CD4-positive, alpha-beta T cell treated with Interleukin-4 for 4 hours (primary cell): ENCODE data around the gene AVL9.
A peak's percentile ranks its signal among the peaks of the same experiment; 100 is the strongest.
"Not testable (repeated sequence)": the region's sequence is repeated elsewhere in the genome, so short reads cannot be mapped to it uniquely, and the experiment has no call there.

ENCODE experiments used
- DNase-seq: peaks from one replicate; pipeline ENCODE4 v3.0.0-alpha.2; 2020

The AVL9 gene

GRCh38 chr7:32495298-32496051 lies at the start of gene AVL9:
AVL9 (plus strand) TSS chr7:32495489; CDS start chr7:32495710, 221 bp downstream.
- peak; percentile 98 for DNase-seq

- no peak for DNase-seq
These were observed 48.1 kb upstream of the AVL9 start for GRCh38 chr7:32447218-32447617.

- no peak for DNase-seq
These were observed 41.8 kb upstream of the AVL9 start for GRCh38 chr7:32453341-32454011.

GRCh38 chr7:32458025-32458424 lies 37.3 kb upstream of the AVL9 start:
- DNase-seq: no peak

GRCh38 chr7:32459788-32460187 lies 35.5 kb upstream of the AVL9 start:
- no peak for DNase-seq

GRCh38 chr7:32461484-32461883 lies 33.8 kb upstream of the AVL9 start:
- DNase-seq: no peak

GRCh38 chr7:32462451-32462850 lies 32.8 kb upstream of the AVL9 start:
- DNase-seq: no peak

- no peak for DNase-seq
These were observed 32.3 kb upstream of the AVL9 start for GRCh38 chr7:32462977-32463376.

- DNase-seq: not testable (repeated sequence)
These were observed 30.5 kb upstream of the AVL9 start for GRCh38 chr7:32464641-32465416.

GRCh38 chr7:32470004-32470403 lies 25.3 kb upstream of the AVL9 start:
- DNase-seq: not testable (repeated sequence)

- DNase-seq: no peak
These were observed 24.4 kb upstream of the AVL9 start for GRCh38 chr7:32470871-32471270.

- DNase-seq: no peak
These were observed 23.3 kb upstream of the AVL9 start for GRCh38 chr7:32472015-32472414.

GRCh38 chr7:32474008-32474407 lies 21.3 kb upstream of the AVL9 start:
- no peak for DNase-seq

GRCh38 chr7:32476816-32477648 lies 18.3 kb upstream of the AVL9 start:
- no peak for DNase-seq

GRCh38 chr7:32477649-32477980 lies 17.7 kb upstream of the AVL9 start:
- no peak for DNase-seq

- peak; percentile 24 for DNase-seq
These were observed 15.6 kb upstream of the AVL9 start for GRCh38 chr7:32479574-32480200.

GRCh38 chr7:32481176-32481575 lies 14.1 kb upstream of the AVL9 start:
- no peak for DNase-seq

GRCh38 chr7:32481921-32482320 lies 13.4 kb upstream of the AVL9 start:
- DNase-seq: no peak

- DNase-seq: no peak
These were observed 5.5 kb upstream of the AVL9 start for GRCh38 chr7:32489788-32490126.

- DNase-seq: peak; percentile 92
These were observed 5.0 kb upstream of the AVL9 start, which contains the start of gene LSM5 for GRCh38 chr7:32490127-32490796. LSM5 (minus strand) TSS chr7:32490380; CDS start chr7:32490365, 15 bp downstream.

- no peak for DNase-seq
These were observed 367 bp upstream of the AVL9 start for GRCh38 chr7:32494946-32495297.
